Camera-type eye (tissue), 1 donor: ENCODE measurements around the gene RIPOR2. TPM values are rescaled to one million over a fixed set of nuclear protein-coding genes. Genes with fewer than 3 reads are reported as not detected.

Experiments used
- total RNA-seq: library from RNA; depleted of rRNA; stranded (reverse); fragments of >200 nt; gene quantifications from one replicate; pipeline ENCODE4 v1.2.3, GENCODE V29; 2014

Gene RIPOR2
- 23.1 TPM for total RNA-seq

GRCh38 chr6:24935366-24936152 is at the start of gene RIPOR2:
Gene RIPOR2 (minus strand): TSS chr6:24935960. CDS start chr6:24935898, 62 bp downstream.

GRCh38 chr6:24798740-24799540 is 136.8 kb downstream of the RIPOR2 start, which contains the start of gene ARMH2:
Gene ARMH2 (minus strand): TSS chr6:24798917. CDS start chr6:24798857, 60 bp downstream.

GRCh38 chr6:24774696-24775519 is 160.9 kb downstream of the RIPOR2 start, which contains the start of gene GMNN:
Gene GMNN (plus strand): TSS chr6:24774937. CDS start chr6:24777247, 2,310 bp downstream.

Other genes starting within 250 kb of the RIPOR2 start
- gene C6orf62, start 216.8 kb downstream of the RIPOR2 start, total RNA-seq: 102 TPM
- gene GMNN, start 161.0 kb downstream of the RIPOR2 start, total RNA-seq: 20.7 TPM
- not detected for gene ARMH2, start 137.0 kb downstream of the RIPOR2 start, total RNA-seq